ENCODE measurements around the gene PLXNB3. TPM values are rescaled to one million over a fixed set of nuclear protein-coding genes. Genes with fewer than 3 reads are reported as not detected.

Gene PLXNB3
- total and polyA plus RNA-seq, 2 donors (not counting 1 experiment from before 2014, with no cell fraction given): 0.25 TPM; not detected in 1

DNA sequence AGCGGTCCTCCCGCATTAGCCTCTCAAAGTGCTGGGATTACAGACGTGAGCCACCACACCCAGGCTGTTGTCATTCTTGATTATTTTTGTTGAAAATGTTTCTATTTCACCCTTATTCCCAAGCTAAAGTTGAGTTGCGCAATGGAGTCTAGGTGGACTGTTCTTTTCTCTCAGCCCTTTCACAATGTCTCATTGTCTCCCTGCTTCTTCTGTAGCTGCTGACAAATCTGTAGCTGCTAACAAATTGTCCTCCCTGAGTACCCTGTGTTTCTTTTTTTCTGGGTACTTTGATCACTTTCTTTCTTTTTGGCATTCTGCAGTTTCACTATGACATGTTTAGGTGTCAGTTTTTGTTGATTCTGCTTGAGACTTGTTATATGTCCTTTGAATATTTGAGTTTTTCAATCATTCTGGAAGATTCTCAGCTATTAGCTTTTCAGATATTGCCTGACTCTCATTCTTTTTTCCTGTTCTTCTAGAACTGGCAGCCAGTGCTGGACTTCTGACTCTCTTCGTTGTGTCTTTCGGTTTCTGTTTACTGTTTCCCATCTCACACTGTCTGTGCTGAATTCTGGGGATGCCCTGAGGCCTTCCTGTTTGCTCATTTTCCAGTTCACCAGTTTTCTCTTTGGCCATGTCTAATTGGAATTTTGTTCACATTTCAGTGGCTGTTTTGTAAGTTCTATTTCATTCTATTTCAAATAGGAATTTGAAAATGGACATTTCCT is 32.8 kb upstream of the PLXNB3 start:
- intact Hi-C loops (cut with micrococcal nuclease): no loop called here
- H3K27ac ChIP-seq (ENCODE audit: low read length in 2 of 2): no peak overlapping the region
- H2AFZ ChIP-seq (ENCODE audit: insufficient read depth, low read depth, low read length, poor library complexity, severe bottlenecking): no peak overlapping the region
- DNase-seq (no peak), ATAC-seq (ENCODE audit: low read depth) (no peak)
- H3K4me1 Mint-ChIP-seq: peaks cover 40% of the 10 kb centered on the region
- no peaks in the 10 kb centered on the region for H3K27me3 Mint-ChIP-seq
- no CpG with 5 or more reads among the region's 6 CpGs for WGBS (ENCODE audit: insufficient coverage)
- H3K27me3 ChIP-seq (replicated peaks in 1 of 4; ENCODE audit: control extremely low read depth in 1 of 4, control insufficient read depth in 3 of 4, insufficient read depth in 4 of 4, low read length in 3 of 4): no peaks in the 10 kb centered on the region
- TF ChIP-seq EZH2 (IDR thresholded peaks at IDR 0.05; ENCODE audit: borderline replicate concordance, insufficient read depth, low read depth, low read length, poor library complexity, severe bottlenecking): no peak
- TF ChIP-seq, protein P1, sequence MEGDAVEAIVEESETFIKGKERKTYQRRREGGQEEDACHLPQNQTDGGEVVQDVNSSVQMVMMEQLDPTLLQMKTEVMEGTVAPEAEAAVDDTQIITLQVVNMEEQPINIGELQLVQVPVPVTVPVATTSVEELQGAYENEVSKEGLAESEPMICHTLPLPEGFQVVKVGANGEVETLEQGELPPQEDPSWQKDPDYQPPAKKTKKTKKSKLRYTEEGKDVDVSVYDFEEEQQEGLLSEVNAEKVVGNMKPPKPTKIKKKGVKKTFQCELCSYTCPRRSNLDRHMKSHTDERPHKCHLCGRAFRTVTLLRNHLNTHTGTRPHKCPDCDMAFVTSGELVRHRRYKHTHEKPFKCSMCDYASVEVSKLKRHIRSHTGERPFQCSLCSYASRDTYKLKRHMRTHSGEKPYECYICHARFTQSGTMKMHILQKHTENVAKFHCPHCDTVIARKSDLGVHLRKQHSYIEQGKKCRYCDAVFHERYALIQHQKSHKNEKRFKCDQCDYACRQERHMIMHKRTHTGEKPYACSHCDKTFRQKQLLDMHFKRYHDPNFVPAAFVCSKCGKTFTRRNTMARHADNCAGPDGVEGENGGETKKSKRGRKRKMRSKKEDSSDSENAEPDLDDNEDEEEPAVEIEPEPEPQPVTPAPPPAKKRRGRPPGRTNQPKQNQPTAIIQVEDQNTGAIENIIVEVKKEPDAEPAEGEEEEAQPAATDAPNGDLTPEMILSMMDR (IDR thresholded peaks at IDR 0.05): no peak
- H3K79me2 ChIP-seq (ENCODE audit: control insufficient read depth, insufficient read depth, low read length): peaks cover 52% of the 10 kb centered on the region
- H3K4me2 ChIP-seq (replicated peaks; ENCODE audit: low read depth, low read length, poor library complexity, severe bottlenecking): no peak overlapping the region
- H4K20me1 ChIP-seq (ENCODE audit: control insufficient read depth, insufficient read depth, low read length, poor library complexity, severe bottlenecking): no peaks in the 10 kb centered on the region
- ChIA-PET POLR2A (no interaction called here), CTCF (no interaction called here)
- peaks cover 0 to 3% (median 0%) of the 10 kb centered on the region in 3 donors for H3K9me3 ChIP-seq (ENCODE audit: control extremely low read depth in 1 of 3, control insufficient read depth in 2 of 3, insufficient read depth in 1 of 3, low read length in 2 of 3)
- no peak overlapping the region for H3K4me3 ChIP-seq (ENCODE audit: control extremely low read depth in 1 of 5, extremely low read depth in 1 of 5, insufficient read depth in 1 of 5, low read depth in 2 of 5, low read length in 4 of 5)
- peaks cover 19 to 28% of the 10 kb centered on the region in 2 donors for H3K4me1 ChIP-seq (ENCODE audit: control insufficient read depth in 2 of 2, insufficient read depth in 2 of 2, low read length in 2 of 2)
- H3K27ac Mint-ChIP-seq: no peak overlapping the region
- peaks cover 0 to 17% of the 10 kb centered on the region in 2 experiments for H3K36me3 ChIP-seq (replicated peaks in 1 of 2; ENCODE audit: control extremely low read depth in 1 of 2, control insufficient read depth in 1 of 2, extremely low read depth in 1 of 2, insufficient read depth in 2 of 2, low read length in 1 of 2)
- no peaks in the 10 kb centered on the region for H3K9me3 Mint-ChIP-seq (ENCODE audit: insufficient read depth)
- no peak overlapping the region for H3K4me3 Mint-ChIP-seq
- no peak overlapping the region for H3K9ac ChIP-seq (ENCODE audit: low read length)

DNA sequence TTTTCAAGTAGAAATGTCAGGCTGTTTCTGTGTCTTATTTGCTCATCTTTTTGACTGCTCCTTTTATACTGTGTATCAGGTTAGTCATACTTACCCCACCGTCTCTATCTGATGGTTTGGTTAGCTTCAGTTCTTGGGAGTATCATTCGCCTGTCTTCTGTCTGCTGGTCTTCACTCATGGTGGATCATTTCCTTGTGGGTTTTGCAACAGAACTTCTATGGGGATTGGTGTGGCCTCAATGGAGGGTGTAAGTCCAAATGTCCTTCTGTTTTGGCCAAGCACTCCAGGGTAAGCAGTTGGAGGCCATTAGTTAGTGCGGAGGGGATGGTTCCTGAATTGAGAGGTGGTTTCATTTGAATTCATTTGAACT is 32.2 kb upstream of the PLXNB3 start:
- ATAC-seq (ENCODE audit: low read depth) (no peak), DNase-seq (no peak)
- H3K9me3 Mint-ChIP-seq (ENCODE audit: insufficient read depth): no peaks in the 10 kb centered on the region
- Histone ChIP-seq H3K4me2 (replicated peaks; ENCODE audit: low read depth, low read length, poor library complexity, severe bottlenecking) (no peak overlapping the region), H3K4me1 (ENCODE audit: control insufficient read depth in 2 of 2, insufficient read depth in 2 of 2, low read length in 2 of 2) (peaks cover 14 to 24% of the 10 kb centered on the region in 2 donors), H3K27me3 (replicated peaks in 1 of 4; ENCODE audit: control extremely low read depth in 1 of 4, control insufficient read depth in 3 of 4, insufficient read depth in 4 of 4, low read length in 3 of 4) (no peaks in the 10 kb centered on the region), H4K20me1 (ENCODE audit: control insufficient read depth, insufficient read depth, low read length, poor library complexity, severe bottlenecking) (no peaks in the 10 kb centered on the region), H3K36me3 (replicated peaks in 1 of 2; ENCODE audit: control extremely low read depth in 1 of 2, control insufficient read depth in 1 of 2, extremely low read depth in 1 of 2, insufficient read depth in 2 of 2, low read length in 1 of 2) (peaks cover 0 to 20% of the 10 kb centered on the region in 2 experiments), H2AFZ (ENCODE audit: insufficient read depth, low read depth, low read length, poor library complexity, severe bottlenecking) (no peak overlapping the region), H3K79me2 (ENCODE audit: control insufficient read depth, insufficient read depth, low read length) (peaks cover 52% of the 10 kb centered on the region), H3K9me3 (ENCODE audit: control extremely low read depth in 1 of 3, control insufficient read depth in 2 of 3, insufficient read depth in 1 of 3, low read length in 2 of 3) (peaks cover 0 to 3% (median 0%) of the 10 kb centered on the region in 3 donors), H3K4me3 (ENCODE audit: control extremely low read depth in 1 of 5, extremely low read depth in 1 of 5, insufficient read depth in 1 of 5, low read depth in 2 of 5, low read length in 4 of 5) (no peak overlapping the region), H3K27ac (ENCODE audit: low read length in 2 of 2) (no peak overlapping the region), H3K9ac (ENCODE audit: low read length) (no peak overlapping the region)
- H3K27ac Mint-ChIP-seq: no peak overlapping the region
- peaks cover 37% of the 10 kb centered on the region for H3K4me1 Mint-ChIP-seq
- no peak overlapping the region for H3K4me3 Mint-ChIP-seq
- 100% methylated on average over 2 of the region's 3 CpGs for WGBS (ENCODE audit: insufficient coverage)
- intact Hi-C loops (cut with micrococcal nuclease): no loop called here
- no peaks in the 10 kb centered on the region for H3K27me3 Mint-ChIP-seq
- ChIA-PET CTCF (no interaction called here), POLR2A (no interaction called here)
- no peak for TF ChIP-seq EZH2 (IDR thresholded peaks at IDR 0.05; ENCODE audit: borderline replicate concordance, insufficient read depth, low read depth, low read length, poor library complexity, severe bottlenecking)
- TF ChIP-seq, protein P1 (IDR thresholded peaks at IDR 0.05): no peak

Data from B cell (primary cell).